GM18498 (cell line): ENCODE data around the gene HES2.
"Not testable (repeated sequence)": the region's sequence is repeated elsewhere in the genome, so short reads cannot be mapped to it uniquely, and the experiment has no call there.

ENCODE experiments used
- ATAC-seq: cut with Tn5 transposase; IDR thresholded peaks from one replicate; pipeline ENCODE4 v1.9.1; 2021; ENCODE audit warnings: mild to moderate bottlenecking, moderate library complexity; ENCODE audit not compliant: unreplicated experiment

Gene HES2

GRCh38 chr1:6419397-6419803 lies 319 bp downstream of the HES2 start:
- no peak for ATAC-seq

DNA sequence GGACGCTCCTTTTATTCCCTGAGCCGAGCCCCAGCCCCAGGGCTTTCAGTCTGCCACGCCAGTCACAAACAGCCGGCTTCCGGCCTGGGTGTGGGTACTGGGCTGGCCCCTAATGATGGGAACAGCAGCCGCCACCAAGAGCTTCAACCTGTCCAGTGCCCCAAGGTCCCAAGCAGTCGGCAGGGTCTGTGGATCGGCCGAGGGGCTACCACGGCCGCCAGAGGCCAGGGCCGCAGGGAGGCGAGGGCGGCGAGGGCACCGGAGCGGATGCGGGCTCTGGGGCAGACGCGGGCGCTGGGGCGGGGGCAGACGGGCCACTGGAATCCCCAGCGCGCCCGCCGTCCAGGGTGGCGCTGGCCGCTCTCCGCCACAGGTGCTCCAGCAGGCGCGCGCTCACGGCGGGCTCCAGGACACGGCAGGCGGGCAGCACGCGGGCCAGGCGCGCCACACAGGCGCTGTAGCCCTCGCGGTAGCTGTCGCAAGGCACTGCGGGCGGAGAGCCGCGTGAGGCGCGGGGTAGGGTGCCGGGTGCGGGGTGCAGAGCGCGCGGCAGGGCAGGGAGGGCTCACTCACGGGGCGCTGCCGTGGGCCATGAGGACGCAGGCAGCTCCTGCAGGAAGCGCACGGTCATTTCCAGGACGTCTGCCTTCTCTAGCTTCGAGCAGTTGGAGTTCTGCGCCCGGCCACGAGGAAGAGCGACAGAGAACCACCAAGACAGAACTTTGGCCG lies 887 bp downstream of the HES2 start:
- ATAC-seq: no peak

GRCh38 chr1:6417961-6418667 lies 1.6 kb downstream of the HES2 start:
- no peak for ATAC-seq

DNA sequence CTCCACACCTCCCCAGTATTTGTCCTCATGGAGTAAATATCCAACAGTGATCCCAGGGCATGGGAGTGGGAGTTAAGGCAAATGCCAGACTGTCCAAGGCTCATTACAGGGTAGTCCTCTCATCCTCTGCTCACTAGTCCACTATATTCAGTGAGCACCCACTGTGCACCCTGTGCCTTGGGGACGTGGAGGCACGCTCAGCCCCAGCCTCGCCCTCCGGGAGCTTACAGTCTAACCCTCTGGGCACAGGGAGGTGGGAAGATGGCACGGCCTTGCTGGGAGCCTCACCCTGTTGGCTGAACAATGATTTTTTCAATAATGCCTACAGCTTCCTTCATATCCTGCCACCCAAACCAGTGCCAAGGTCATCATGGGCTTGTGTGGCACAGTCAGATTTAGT lies 2.8 kb downstream of the HES2 start:
- no peak for ATAC-seq

- no peak for ATAC-seq
Observed at GRCh38 chr1:6416295-6416656, 3.4 kb downstream of the HES2 start.

- ATAC-seq: no peak
Observed at GRCh38 chr1:6414881-6415626, 4.7 kb downstream of the HES2 start.

DNA sequence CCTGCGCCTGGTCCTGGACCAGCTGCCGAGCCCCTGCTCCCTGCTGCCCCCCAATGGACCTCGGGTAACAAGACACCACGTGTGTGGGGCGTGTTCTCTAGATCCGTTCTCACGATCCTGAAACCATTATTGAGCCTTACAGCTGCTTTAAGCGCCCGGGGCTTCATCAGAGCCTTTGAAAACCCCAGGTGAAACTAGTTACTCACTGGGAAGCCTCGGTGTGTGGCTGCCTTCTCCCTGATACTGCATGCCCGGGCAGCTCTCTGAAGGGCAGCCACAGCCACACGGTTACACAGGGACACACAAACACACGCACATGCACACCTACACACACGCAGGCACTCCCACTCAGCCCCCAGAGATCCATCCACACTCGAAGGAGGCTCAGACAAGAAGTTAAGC lies 5.3 kb downstream of the HES2 start:
- ATAC-seq: peak; percentile 89

- ATAC-seq: no peak
Observed at GRCh38 chr1:6412896-6413295, 6.8 kb downstream of the HES2 start.

DNA sequence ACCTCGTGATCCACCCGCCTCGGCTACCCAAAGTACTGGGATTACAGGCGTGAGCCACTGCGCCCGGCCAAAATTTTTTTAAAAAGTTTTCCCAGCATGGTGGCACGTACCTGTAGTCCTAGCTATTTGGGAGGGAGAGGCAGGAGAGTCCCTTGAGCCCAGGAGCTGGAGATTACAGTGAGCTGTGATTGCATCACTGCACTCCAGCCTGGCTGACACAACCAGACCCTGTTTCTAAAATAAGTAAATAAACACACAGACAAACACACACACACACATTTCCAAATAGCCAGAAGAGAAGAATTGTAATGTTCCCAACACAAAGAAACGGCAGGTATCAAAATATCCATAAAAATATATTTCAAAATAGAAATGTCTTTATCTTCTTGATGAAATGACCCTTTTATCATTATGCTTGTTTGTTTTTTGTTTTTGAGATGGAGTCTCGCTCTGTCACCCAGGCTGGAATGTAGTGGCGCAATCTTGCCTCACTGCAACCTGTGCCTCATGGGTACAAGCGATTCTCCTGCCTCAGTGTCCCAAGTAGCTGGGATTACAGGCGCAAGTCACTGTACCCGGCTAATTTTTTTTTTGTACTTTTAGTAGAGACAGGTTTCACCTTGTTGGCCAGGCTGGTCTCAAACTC lies 9.3 kb downstream of the HES2 start:
- ATAC-seq: no peak

DNA sequence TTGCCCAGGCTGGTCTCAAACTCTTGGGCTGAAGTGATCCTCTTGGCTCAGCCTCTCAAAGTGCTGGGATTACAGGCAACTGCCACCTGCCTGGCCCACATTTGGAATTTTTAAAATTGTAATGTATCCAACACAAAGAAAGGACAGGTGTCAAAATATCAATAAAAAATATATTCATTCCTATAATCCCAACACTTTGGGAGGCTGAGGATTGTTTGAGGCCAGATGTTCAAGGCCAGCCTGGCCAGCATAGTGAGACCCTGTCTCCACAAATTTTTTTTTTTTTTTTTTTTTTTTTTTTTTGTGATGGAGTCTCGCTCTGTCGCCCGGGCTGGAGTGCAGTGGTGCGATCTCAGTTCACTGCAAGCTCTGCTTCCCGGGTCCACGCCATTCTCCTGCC lies 10.0 kb downstream of the HES2 start:
- no peak for ATAC-seq

- ATAC-seq: no peak
Observed at GRCh38 chr1:6409053-6409452, 10.7 kb downstream of the HES2 start.

DNA sequence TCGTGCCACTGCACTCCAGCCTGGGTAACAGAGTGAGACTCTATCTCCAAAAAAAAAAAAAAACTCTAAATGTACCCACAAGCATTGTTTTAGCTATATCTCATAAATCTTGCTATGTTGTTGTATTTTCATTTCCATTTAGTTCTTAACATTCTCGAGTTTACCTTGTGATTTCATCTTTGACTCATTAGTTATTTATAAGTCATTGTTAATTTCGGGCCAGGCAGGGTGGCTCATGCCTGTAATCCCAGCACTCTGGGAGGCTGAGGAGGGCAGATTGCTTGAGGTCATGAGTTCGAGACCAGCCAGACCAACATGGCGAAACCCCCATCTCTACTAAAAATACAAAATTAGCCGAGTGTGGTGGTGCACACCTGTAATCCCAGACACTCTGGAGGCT lies 11.7 kb downstream of the HES2 start:
- ATAC-seq: no peak

GRCh38 chr1:6401673-6402072 lies 18.0 kb downstream of the HES2 start:
- no peak for ATAC-seq

GRCh38 chr1:6399294-6399693 lies 20.4 kb downstream of the HES2 start:
- no peak for ATAC-seq

DNA sequence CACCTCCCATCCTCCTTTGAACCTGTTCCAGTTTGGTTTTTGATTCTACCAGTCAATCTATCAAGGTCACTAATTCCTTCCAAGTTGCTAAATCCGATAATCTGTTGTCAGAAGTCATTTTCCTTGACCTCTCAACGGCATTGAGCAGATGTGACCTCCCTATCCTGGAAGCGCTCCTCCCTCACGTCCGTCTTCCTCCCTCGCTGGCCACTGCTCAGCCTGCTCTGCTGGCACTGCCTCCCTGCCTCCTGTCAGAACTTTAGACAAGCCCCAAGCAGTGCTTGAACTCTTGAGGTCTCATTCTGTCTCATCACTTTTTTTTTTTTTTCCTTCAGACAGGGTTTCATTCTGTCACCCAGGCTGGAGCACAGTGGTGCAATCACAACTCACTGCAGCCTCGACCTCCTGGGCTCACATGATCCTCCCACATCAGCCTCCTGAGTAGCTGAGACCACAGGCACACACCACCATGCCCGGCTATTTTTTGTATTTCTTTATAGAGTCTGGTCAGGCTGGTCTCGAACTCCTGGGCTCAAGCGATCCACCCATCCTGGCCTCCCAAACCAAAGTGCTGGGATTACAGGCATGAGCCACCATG lies 21.8 kb downstream of the HES2 start:
- no peak for ATAC-seq

- no peak for ATAC-seq
Observed at GRCh38 chr1:6396998-6397397, 22.7 kb downstream of the HES2 start.

- not testable (repeated sequence) for ATAC-seq
Observed at GRCh38 chr1:6395781-6396244, 23.9 kb downstream of the HES2 start.

GRCh38 chr1:6395130-6395529 lies 24.6 kb downstream of the HES2 start:
- not testable (repeated sequence) for ATAC-seq

DNA sequence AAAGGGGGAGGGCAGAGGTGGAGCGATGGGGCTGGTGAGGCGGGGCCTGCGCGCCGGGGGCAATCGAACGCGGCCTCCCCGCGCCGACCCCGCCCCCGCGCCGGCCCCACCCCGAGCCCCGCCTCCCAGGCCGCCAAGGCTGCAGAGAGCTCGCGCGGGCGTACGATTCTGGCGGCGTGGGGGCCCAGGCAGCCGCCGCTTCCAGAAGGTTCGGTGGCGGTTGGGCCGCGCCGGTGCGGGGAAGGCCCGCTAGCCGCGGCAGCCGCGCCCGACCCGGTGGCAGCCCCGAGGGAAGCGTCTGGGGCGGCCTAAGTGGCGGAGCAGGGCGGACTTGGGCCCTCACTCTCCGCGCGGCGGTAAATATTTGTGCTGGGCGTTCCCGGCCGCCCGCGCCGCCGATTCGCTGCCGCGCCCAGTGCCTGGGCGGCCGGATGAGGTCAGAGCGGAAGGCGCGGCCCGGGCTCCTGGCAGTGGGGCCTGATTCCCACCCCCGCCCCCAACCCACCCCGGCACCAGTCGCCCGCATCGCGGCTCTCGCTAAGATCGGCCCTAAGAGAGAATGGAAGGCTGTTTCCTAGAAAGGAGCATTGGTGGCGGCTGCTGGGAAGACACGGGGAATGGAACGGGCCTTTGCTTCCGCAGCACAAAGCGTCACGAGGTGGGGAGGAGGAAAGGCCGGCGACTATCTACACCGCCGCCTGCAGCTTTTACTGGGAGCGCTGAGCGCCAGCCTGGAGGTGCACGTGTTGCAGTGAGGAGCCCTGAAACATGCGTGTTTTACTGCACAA lies 26.1 kb downstream of the HES2 start, which contains the start of gene ACOT7:
Gene ACOT7, minus strand, starts transcription at position 368 of the 788 bp plus-strand sequence. CDS start 368 bp downstream, outside the sequence.
- ATAC-seq: peak; percentile 87

- peak; percentile 16 for ATAC-seq
Observed at GRCh38 chr1:6392809-6393399, 26.8 kb downstream of the HES2 start.
